Measurements from ENCODE around the gene TELO2.
A peak's percentile ranks its signal among the peaks of the same experiment; 100 is the strongest.

The TELO2 gene

GRCh38 chr16:1539720-1540555 lies 46.8 kb downstream of the TELO2 start:
- DNase-seq = no peak

DNA sequence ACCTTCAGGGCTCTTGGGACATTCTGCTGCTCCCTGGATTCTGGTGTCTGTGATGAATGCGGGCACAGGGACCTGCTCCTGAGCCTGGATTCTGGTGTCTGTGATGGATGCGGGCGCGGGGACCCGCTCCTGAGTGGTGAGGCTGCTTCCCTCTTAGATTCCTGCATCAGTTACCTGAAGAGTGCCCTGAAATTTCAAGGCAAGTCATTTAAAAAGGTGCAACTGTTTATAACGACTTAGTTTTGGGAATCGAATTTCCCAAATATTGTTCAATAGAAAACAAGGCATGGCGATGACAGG lies 47.3 kb downstream of the TELO2 start:
- DNase-seq = no peak

DNA sequence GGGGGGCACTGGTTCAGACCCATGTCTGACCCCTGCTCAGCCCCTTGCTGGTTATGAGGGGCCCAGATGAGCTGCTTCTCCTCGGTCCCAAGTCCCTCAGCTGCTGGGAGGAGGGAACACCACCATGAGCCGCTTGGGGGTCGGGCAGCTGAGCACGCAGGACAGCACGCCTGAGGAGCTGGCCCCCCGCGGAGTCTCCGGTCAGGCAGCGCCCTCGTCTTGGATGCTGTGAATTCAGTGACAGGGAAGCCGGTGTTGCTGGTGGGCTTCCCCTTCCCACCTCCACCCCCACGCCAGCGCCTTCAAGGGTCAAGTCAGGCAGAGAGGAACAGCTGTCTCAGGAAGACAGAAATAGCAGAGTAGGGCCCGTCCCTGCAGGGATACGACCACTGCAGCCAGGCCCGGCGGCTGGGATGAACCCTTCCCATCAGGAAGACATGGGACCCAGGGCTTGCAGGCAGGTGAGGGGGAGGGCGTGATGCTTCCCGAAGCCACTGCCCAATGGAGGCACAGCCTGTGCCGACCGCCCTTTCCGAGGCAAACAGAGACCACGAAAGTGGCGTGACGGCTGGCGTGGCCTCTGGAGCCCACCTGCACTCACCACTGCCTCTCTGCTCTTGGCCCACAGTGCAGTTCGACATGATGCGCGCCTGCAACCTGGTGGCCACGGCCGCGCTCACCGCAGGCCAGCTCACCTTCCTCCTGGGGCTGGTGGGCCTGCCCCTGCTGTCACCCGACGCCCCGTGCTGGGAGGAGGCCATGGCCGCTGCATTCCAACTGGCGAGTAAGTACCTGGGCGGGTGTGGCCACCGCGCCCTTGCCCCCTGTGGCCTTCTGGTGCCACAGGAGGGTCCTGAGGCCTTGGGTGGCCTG lies 48.4 kb downstream of the TELO2 start:
- DNase-seq = no peak

- DNase-seq = no peak
Observed at GRCh38 chr16:1542166-1542500, 49.0 kb downstream of the TELO2 start.

DNA sequence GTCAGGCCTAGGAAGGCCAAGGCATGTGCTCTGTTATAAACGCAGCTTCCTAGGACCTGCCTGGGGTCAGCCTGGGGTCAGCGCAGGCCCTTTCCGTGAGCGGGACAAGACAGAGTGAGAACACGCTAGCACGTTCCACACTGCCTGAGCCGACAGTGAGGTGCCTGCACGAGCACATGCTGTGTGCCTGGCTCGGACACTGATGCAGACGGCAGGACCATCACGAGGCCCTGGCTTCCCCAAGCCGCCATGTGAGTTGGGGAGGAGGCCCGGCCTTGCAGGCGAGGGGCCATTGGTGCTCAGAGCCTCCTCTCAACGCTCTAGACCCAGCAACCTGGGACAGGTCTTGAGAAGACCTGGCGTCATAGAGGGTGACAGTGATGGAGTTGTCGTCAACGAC lies 49.4 kb downstream of the TELO2 start:
- no peak for DNase-seq

DNA sequence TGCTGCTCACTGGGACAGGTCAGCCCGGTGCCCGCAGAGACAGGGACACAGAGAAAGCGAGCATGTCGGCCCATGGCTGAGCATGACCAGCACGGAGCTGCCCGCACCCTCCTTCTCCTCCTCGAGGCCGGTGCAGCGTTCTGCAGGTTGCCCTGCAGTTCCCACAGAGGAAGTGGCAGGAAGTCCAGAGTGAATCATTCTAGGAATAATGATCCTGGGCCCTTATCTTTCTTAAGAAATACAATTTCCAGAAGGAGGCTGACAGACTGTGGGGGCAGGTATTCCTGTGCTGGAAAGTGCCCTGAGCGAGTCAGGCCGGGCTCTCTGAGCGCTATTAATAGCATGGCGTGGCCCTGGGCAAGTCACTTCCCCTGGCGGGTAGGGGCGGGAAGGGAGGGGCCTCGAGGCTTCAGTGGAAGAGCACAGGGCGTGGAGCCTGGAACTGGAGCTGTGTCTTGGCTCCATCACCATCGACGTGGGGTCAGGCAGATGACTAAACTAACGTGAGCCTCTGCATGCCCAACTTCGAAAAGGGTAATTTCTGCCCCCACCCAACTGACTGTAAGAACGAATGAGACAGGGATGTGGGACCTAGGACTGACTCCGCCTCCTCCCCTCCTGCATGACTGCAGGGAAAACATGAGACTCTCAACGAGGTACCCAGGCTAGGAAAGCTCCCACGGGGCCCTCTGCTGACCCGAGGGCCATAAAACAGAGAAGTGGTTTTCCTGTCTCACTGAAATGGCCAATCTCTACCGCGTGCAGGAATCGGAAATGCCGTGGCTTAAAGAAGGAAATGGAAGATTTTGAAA lies 50.1 kb downstream of the TELO2 start:
- peak; percentile 84 for DNase-seq

- DNase-seq = no peak
Observed at GRCh38 chr16:1545044-1546040, 52.2 kb downstream of the TELO2 start.

DNA sequence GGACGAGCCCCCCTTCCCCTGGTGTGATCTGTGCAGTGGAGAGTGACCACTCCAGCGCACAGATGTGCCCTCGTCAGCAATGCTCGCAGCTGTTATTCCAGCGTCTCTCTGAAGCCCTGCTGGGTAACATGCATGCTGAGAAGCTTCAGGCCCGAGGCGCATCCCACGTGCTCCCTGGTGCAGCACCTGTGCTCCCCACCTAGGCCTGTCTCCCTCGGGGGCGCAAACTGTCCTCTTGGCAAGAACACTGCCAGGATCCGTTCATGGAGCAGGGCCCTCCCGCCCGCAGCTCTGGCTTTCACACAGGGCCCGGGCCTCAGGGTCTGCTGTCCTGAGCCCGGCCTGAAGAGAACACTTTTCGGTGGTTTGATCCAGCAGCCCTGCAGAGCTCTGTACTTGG lies 53.3 kb downstream of the TELO2 start:
- no peak for DNase-seq

GRCh38 chr16:1548233-1548632 lies 55.1 kb downstream of the TELO2 start:
- no peak for DNase-seq

GRCh38 chr16:1548727-1549126 lies 55.6 kb downstream of the TELO2 start:
- DNase-seq = no peak

- DNase-seq = no peak
Observed at GRCh38 chr16:1550069-1550468, 56.9 kb downstream of the TELO2 start.

DNA sequence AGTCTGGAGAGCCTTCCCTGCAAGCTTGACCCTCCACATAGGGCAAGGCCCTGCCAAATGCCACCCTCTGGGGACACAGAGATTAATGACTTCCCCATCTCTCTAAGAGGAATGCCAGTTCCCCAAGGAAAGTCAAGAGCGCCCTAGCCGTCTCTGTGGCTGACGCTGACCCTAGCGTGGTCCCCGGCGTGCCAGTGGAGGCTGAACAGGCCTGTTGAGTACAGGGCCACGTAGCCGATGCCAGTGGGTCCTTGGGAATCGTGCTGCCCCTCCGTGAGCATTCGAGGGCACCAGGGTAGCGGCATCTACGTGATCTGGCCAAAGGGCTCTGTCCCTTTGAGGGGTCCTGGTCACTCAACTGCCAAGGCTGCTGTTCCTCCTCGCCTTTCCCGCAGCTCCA lies 57.5 kb downstream of the TELO2 start:
- no peak for DNase-seq

DNA sequence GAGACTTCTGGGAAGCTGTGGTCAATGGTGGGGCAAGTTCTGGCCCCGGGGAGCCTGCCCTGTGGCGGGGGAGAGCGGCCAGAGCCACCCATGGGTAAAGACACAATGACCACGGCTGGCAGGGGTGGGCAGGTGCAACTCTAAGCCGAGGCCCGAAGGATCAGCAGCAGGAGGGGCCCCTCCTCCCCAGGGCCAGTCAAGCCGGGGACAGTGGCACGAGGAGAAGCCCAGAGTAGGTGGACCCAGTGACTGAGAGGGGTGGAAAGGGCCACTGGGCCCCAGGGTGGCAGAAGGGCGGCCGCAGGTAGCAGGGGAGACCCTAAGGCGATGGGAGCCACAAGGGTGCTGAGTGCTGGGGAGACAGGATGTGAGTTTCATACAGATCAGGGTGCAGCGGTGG lies 58.0 kb downstream of the TELO2 start:
- DNase-seq = no peak

GRCh38 chr16:1552129-1552528 lies 59.0 kb downstream of the TELO2 start:
- DNase-seq = no peak

DNA sequence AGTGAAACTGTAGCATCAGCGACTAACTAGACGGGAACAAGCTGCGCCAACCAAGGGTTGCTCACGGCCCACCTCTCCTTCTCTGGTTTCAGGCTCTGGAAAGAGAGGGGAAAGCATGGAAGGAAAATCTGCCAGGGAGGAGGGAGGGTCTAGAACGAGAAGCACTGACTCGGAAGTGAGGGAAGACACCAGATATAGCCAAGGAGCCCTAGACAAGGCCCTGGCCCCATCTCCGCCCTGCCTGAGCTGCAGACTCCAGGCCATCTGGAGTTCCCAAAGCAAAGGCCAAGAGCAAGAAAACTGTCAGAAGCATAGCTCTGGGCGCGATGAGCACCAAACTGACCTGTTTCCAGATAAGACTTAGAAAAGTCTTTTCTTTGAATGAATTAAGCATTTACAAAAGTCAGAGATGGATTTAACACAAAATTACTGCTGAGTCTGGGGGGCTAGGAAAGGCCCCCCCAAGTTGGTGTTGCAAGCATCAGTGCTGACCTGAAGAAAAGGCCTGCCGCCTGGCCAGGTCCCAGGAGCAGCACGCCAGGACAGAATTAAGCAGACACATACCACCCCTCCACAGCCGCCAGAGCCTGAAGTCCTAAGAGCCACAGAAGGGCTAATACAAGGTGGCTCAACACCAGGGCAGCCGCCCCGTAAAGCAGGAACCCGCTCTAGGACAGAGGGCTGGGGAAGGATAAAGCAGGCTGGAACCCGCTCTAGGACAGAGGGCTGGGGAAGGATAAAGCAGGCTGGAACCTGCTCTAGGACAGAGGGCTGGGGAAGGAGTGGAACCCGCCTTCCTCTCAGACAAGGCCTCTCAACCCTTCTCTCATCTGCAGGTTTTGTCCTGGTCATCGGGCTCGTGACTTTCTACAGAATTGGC lies 61.0 kb downstream of the TELO2 start:
- no peak for DNase-seq

- no peak for DNase-seq
Observed at GRCh38 chr16:1554826-1555445, 61.8 kb downstream of the TELO2 start.

GRCh38 chr16:1556254-1556653 lies 63.1 kb downstream of the TELO2 start:
- no peak for DNase-seq

DNA sequence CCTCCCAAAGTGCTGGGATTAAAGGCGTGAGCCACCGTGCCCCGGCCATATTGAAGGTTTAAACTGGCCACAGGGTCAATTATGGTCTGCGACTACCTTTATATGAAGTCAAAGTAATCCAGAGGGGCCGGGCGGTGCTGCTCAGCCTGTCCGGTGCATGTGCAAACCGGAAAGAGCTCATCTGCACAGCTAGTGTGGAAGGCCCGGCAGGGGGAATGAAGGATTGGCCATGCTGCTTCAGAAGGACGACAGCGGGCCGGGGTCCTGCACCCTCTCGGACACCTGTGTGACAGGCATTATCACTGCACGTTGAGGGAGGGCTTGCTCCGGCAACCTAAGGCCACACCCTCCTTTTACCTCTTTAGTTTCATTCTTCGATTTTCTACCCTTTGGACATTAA lies 63.9 kb downstream of the TELO2 start:
- no peak for DNase-seq

DNA sequence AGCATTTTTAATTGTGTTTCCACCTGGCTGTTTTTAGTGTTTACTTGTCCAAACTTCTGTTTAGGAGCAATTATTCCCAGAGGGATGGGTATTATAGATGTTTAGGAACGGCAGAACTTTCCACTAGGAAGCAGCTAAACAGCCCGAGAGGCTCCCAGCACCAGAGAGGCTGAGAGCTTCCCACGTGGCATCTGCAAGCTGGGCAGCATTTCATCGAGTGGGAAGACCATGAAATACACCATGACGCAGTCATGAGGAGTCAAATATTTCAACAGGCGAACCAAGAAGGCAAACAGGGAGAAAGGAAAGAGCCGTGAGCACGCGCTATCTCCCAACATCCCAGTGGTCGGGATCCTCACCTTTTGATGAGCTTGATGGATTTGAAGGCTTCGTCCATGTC lies 64.4 kb downstream of the TELO2 start:
- no peak for DNase-seq

DNA sequence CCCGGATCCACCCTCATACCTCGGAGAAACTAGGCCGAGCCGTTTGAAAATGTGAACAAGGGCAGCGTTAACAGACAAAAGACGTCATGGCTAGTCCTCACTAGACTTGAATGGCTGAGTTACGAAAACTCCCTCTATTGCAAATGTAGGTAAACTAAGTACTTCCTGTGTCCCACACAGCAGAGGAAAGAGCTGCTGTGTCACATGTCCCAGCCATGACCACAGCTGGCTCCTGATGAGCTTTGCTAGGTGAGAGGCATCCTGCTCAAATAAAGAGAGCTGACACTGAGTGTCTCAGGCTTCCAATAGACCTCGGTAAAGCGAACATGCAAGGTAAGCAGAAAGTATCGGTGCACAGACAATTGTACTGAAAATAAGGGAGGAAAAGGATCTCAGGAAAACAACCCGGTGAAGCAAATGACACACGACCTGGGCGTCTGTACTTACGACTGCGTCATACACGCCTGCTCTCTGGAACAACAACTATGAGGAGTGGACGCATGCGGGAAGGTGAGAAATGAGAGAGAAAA lies 66.4 kb downstream of the TELO2 start:
- DNase-seq = no peak

All from hematopoietic multipotent progenitor cell treated with erythropoietin and hydrocortisone succinate and interleukin-3 and kit ligand, for 4 days (in vitro differentiated cells).